Measurements from ENCODE around the gene IL17B.

IL17B gene

GRCh38 chr5:149362541-149362940 is 16.6 kb downstream of the IL17B start:
- no peak for DNase-seq (ENCODE audit: low read depth in 2 of 2, low spot score in 1 of 2)

GRCh38 chr5:149360272-149360671 is 18.8 kb downstream of the IL17B start:
- no peak for DNase-seq (ENCODE audit: low read depth in 2 of 2, low spot score in 1 of 2)

GRCh38 chr5:149358868-149359495 is 20.1 kb downstream of the IL17B start:
- no peak for DNase-seq (ENCODE audit: low read depth in 2 of 2, low spot score in 1 of 2)

- no peak for DNase-seq (ENCODE audit: low read depth in 2 of 2, low spot score in 1 of 2)
Measured at GRCh38 chr5:149358294-149358651, 20.8 kb downstream of the IL17B start.

- peak; percentile 86 to 94 for DNase-seq (ENCODE audit: low read depth in 2 of 2, low spot score in 1 of 2)
Measured at GRCh38 chr5:149357370-149358293, 21.5 kb downstream of the IL17B start, which contains the start of gene PCYOX1L. TSS of gene PCYOX1L (plus strand) at chr5:149358046. CDS start at chr5:149358069, 23 bp downstream.

- DNase-seq (ENCODE audit: low read depth in 2 of 2, low spot score in 1 of 2), result no peak
Measured at GRCh38 chr5:149356391-149356790, 22.7 kb downstream of the IL17B start.

- DNase-seq (ENCODE audit: low read depth in 2 of 2, low spot score in 1 of 2), result no peak
Measured at GRCh38 chr5:149355688-149356087, 23.4 kb downstream of the IL17B start.

- no peak for DNase-seq (ENCODE audit: low read depth in 2 of 2, low spot score in 1 of 2)
Measured at GRCh38 chr5:149353911-149354310, 25.2 kb downstream of the IL17B start.

- DNase-seq (ENCODE audit: low read depth in 2 of 2, low spot score in 1 of 2), result no peak
Measured at GRCh38 chr5:149352169-149352568, 26.9 kb downstream of the IL17B start.

- DNase-seq (ENCODE audit: low read depth in 2 of 2, low spot score in 1 of 2), result no peak
Measured at GRCh38 chr5:149349382-149349781, 29.7 kb downstream of the IL17B start.

GRCh38 chr5:149348518-149348917 is 30.6 kb downstream of the IL17B start:
- DNase-seq (ENCODE audit: low read depth in 2 of 2, low spot score in 1 of 2), result no peak

- DNase-seq (ENCODE audit: low read depth in 2 of 2, low spot score in 1 of 2), result no peak
Measured at GRCh38 chr5:149345892-149346222, 33.2 kb downstream of the IL17B start.

GRCh38 chr5:149345147-149345891 is 33.8 kb downstream of the IL17B start, which contains the start of gene GRPEL2:
TSS of gene GRPEL2 (plus strand) at chr5:149345499. CDS start at chr5:149345540, 41 bp downstream.
- DNase-seq (ENCODE audit: low read depth in 2 of 2, low spot score in 1 of 2), result peak; percentile 67 to 82

- no peak for DNase-seq (ENCODE audit: low read depth in 2 of 2, low spot score in 1 of 2)
Measured at GRCh38 chr5:149344151-149344550, 34.9 kb downstream of the IL17B start.

- no peak for DNase-seq (ENCODE audit: low read depth in 2 of 2, low spot score in 1 of 2)
Measured at GRCh38 chr5:149341876-149342275, 37.2 kb downstream of the IL17B start.

- no peak for DNase-seq (ENCODE audit: low read depth in 2 of 2, low spot score in 1 of 2)
Measured at GRCh38 chr5:149340920-149341319, 38.2 kb downstream of the IL17B start.

GRCh38 chr5:149338364-149338763 is 40.7 kb downstream of the IL17B start:
- DNase-seq (ENCODE audit: low read depth in 2 of 2, low spot score in 1 of 2), result no peak

- no peak for DNase-seq (ENCODE audit: low read depth in 2 of 2, low spot score in 1 of 2)
Measured at GRCh38 chr5:149337736-149338135, 41.4 kb downstream of the IL17B start.

GRCh38 chr5:149333711-149334443 is 45.2 kb downstream of the IL17B start:
- DNase-seq (ENCODE audit: low read depth in 2 of 2, low spot score in 1 of 2), result no peak

- no peak for DNase-seq (ENCODE audit: low read depth in 2 of 2, low spot score in 1 of 2)
Measured at GRCh38 chr5:149328177-149328576, 50.9 kb downstream of the IL17B start.

- no peak for DNase-seq (ENCODE audit: low read depth in 2 of 2, low spot score in 1 of 2)
Measured at GRCh38 chr5:149326611-149327010, 52.5 kb downstream of the IL17B start.
